Type B pancreatic cell (in vitro differentiated cells): ENCODE measurements around the gene MEX3D. TPM values are rescaled to one million over a fixed set of nuclear protein-coding genes. Genes with fewer than 3 reads are reported as not detected.
A peak's percentile ranks its signal among the peaks of the same experiment; 100 is the strongest.

Source experiments
- DNase-seq: peaks from one replicate; pipeline ENCODE4 v3.0.0; 2021; ENCODE audit warnings: mixed read lengths; ENCODE audit not compliant: unreplicated experiment; ENCODE audit errors: extremely low spot score
- H3K27ac Mint-ChIP-seq: 2 replicates; pipeline ENCODE4 v1.8.0; 2021; ENCODE audit warnings: mild to moderate bottlenecking, mixed read lengths
- H3K27me3 Mint-ChIP-seq: 2 replicates; pipeline ENCODE4 v1.8.0; 2021; ENCODE audit warnings: mixed read lengths
- H3K36me3 Mint-ChIP-seq: 2 replicates; pipeline ENCODE4 v1.8.0; 2021; ENCODE audit warnings: mixed read lengths
- H3K4me1 Mint-ChIP-seq: one replicate; pipeline ENCODE4 v1.8.0; 2021; ENCODE audit warnings: mixed read lengths; ENCODE audit not compliant: unreplicated experiment
- H3K4me3 Mint-ChIP-seq: 2 replicates; pipeline ENCODE4 v1.8.0; 2021; ENCODE audit warnings: mild to moderate bottlenecking, mixed read lengths
- H3K9me3 Mint-ChIP-seq: 2 replicates; pipeline ENCODE4 v1.8.0; 2021; ENCODE audit warnings: mixed read lengths
- CTCF ChIP-seq: fragments of 200-600 bp; sonication (generic); conservative IDR thresholded peaks from 2 replicates; pipeline ENCODE4 v1.5.0; 2021; ENCODE audit warnings: antibody characterized with exemption, mild to moderate bottlenecking
- total RNA-seq: library from RNA; stranded (reverse); gene quantifications from 2 replicates; pipeline ENCODE4 v1.2.1, GENCODE V29; 2021; ENCODE audit warnings: low replicate concordance

The MEX3D gene
- total RNA-seq, 1 donor from 2014 or later: 82.0 TPM

- Mint-ChIP-seq H3K4me1 (peaks cover 11% of the 10 kb centered on the region), H3K27ac (peak overlapping the region; percentile 98), H3K27me3 (peaks cover 47% of the 10 kb centered on the region), H3K9me3 (peaks cover 3% of the 10 kb centered on the region), H3K4me3 (no peak overlapping the region), H3K36me3 (no peaks in the 10 kb centered on the region)
- peak; percentile 67 for DNase-seq
- no peak for TF ChIP-seq CTCF
Observed at GRCh38 chr19:1507192-1507660, 60.9 kb downstream of the MEX3D start.

- Mint-ChIP-seq H3K27ac (peak overlapping the region; percentile 59), H3K9me3 (peaks cover 3% of the 10 kb centered on the region), H3K4me1 (peaks cover 11% of the 10 kb centered on the region), H3K4me3 (peak overlapping the region; percentile 63), H3K27me3 (peaks cover 45% of the 10 kb centered on the region), H3K36me3 (no peaks in the 10 kb centered on the region)
- no peak for TF ChIP-seq CTCF
- no peak for DNase-seq
Observed at GRCh38 chr19:1505991-1506881, 61.9 kb downstream of the MEX3D start.

GRCh38 chr19:1505012-1505411 lies 63.1 kb downstream of the MEX3D start:
- TF ChIP-seq CTCF: no peak
- peaks cover 40% of the 10 kb centered on the region for H3K27me3 Mint-ChIP-seq

More at GRCh38 chr19:1505012-1505411, 63.1 kb downstream of the MEX3D start:
- DNase-seq: no peak
- H3K4me3 Mint-ChIP-seq: no peak overlapping the region
- H3K9me3 Mint-ChIP-seq: peaks cover 3% of the 10 kb centered on the region
- H3K27ac Mint-ChIP-seq: no peak overlapping the region
- H3K4me1 Mint-ChIP-seq: peaks cover 9% of the 10 kb centered on the region
- H3K36me3 Mint-ChIP-seq: no peaks in the 10 kb centered on the region

Other genes starting within 250 kb of the MEX3D start
- 83.3 and 98.3 TPM in 2 replicates for gene NDUFS7, start 184.4 kb downstream of the MEX3D start, total RNA-seq
- gene GAMT, start 166.8 kb downstream of the MEX3D start, total RNA-seq: 33.7 and 37.9 TPM in 2 replicates
- gene DAZAP1, start 160.7 kb downstream of the MEX3D start, total RNA-seq: 124 and 141 TPM in 2 replicates
- 1,251 and 1,344 TPM in 2 replicates for gene RPS15, start 129.9 kb downstream of the MEX3D start, total RNA-seq
- 1.2 and 9.2 TPM in 2 replicates for gene APC2, start 118.2 kb downstream of the MEX3D start, total RNA-seq
- gene C19orf25, start 89.1 kb downstream of the MEX3D start, total RNA-seq: 36.6 and 37.5 TPM in 2 replicates
- gene PCSK4, start 78.0 kb downstream of the MEX3D start, total RNA-seq: 9.6 and 12.4 TPM in 2 replicates
- 17.3 and 34.5 TPM in 2 replicates for gene REEP6, start 77.1 kb downstream of the MEX3D start, total RNA-seq
- gene ADAMTSL5, start 55.3 kb downstream of the MEX3D start, total RNA-seq: 3.4 and 10.6 TPM in 2 replicates
- gene PLK5, start 44.2 kb downstream of the MEX3D start, total RNA-seq: 0.24 TPM in 1 of 2 replicates, not detected in the other
- 78.8 and 110 TPM in 2 replicates for gene MBD3, start 24.5 kb upstream of the MEX3D start, total RNA-seq
- gene UQCR11, start 37.1 kb upstream of the MEX3D start, total RNA-seq: 191 and 290 TPM in 2 replicates
- gene TCF3, start 84.3 kb upstream of the MEX3D start, total RNA-seq: 134 and 193 TPM in 2 replicates
- 0.94 and 5.9 TPM in 2 replicates for gene ONECUT3, start 185.2 kb upstream of the MEX3D start, total RNA-seq
- gene ATP8B3, start 244.0 kb upstream of the MEX3D start, total RNA-seq: 0.48 and 1.5 TPM in 2 replicates